Measurements from ENCODE around the gene C6orf52.

C6orf52 gene

DNA sequence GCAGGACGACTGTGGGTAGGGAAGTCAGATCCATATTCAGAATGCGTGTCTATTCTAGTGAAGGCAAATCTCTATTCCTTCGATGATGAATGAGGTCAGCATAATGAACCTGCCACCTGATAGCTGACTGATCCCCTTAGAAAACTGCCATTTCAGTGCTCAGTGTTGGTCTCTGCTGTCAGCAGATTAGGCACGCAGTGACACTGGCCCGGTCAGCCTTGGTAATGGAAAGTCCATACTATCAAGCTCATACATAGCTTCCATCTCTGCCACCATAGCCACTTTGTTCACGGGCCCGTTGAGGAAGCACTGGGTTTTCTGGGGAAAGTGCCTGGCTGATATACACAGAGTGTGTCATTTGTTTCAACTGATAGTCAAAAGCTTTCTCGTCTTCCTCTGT is 54.0 kb downstream of the C6orf52 start:
- H3K4me3 ChIP-seq (ENCODE audit: low read depth, low read length): no peak overlapping the region
- DNase-seq (ENCODE audit: low read depth, low spot score): no peak
- ChIA-PET POLR2A (no interaction called here), CTCF (no interaction called here)
- TF ChIP-seq, protein P1, sequence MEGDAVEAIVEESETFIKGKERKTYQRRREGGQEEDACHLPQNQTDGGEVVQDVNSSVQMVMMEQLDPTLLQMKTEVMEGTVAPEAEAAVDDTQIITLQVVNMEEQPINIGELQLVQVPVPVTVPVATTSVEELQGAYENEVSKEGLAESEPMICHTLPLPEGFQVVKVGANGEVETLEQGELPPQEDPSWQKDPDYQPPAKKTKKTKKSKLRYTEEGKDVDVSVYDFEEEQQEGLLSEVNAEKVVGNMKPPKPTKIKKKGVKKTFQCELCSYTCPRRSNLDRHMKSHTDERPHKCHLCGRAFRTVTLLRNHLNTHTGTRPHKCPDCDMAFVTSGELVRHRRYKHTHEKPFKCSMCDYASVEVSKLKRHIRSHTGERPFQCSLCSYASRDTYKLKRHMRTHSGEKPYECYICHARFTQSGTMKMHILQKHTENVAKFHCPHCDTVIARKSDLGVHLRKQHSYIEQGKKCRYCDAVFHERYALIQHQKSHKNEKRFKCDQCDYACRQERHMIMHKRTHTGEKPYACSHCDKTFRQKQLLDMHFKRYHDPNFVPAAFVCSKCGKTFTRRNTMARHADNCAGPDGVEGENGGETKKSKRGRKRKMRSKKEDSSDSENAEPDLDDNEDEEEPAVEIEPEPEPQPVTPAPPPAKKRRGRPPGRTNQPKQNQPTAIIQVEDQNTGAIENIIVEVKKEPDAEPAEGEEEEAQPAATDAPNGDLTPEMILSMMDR (IDR thresholded peaks at IDR 0.05; ENCODE audit: insufficient read depth, low read length, missing control alignments): no peak

DNA sequence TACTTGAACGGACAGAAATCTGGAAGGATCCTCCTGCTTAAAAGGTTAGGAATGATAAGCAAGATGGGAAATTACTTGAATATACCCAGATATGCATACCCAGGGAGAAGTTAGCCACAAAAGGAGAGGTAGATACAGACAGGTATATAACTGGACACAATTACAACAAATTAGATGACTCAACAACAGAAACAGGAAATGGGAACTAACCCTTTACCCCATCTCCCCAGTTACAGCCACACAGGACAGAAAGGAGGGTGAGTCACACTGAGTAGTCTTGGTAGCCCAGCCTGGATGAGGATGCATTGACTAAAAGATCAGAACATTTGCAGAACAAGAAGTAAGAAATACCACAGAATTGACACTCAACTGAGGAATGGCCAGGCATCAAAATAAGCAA is 61.2 kb downstream of the C6orf52 start:
- H3K4me3 ChIP-seq (ENCODE audit: low read depth, low read length): no peak overlapping the region
- DNase-seq (ENCODE audit: low read depth, low spot score): peak; percentile 44
- CTCF ChIA-PET: no interaction called here
- POLR2A ChIA-PET: no interaction called here
- TF ChIP-seq, protein P1 (IDR thresholded peaks at IDR 0.05; ENCODE audit: insufficient read depth, low read length, missing control alignments): no peak

DNA sequence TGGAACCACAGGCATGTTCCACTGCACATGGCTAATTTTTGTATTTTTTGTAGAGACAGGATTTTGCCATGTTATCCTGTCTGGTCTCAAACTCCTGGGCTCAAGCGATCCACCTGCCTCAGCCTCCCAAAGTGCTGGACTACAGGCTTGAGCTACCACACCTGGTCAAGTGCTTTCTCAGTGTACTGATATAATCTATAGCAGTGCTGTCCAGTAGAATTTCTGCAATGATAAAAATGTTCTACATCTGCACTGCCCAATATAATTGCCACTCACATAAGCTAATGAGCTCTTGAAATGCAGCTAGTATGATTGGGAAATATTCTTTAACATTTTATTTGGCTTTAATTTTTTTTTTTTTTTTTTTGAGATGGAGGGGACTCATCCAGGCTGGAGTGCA is 64.2 kb downstream of the C6orf52 start:
- ChIA-PET POLR2A (no interaction called here), CTCF (no interaction called here)
- no peak for DNase-seq (ENCODE audit: low read depth, low spot score)
- TF ChIP-seq, protein P1 (IDR thresholded peaks at IDR 0.05; ENCODE audit: insufficient read depth, low read length, missing control alignments): no peak
- no peak overlapping the region for H3K4me3 ChIP-seq (ENCODE audit: low read depth, low read length)

DNA sequence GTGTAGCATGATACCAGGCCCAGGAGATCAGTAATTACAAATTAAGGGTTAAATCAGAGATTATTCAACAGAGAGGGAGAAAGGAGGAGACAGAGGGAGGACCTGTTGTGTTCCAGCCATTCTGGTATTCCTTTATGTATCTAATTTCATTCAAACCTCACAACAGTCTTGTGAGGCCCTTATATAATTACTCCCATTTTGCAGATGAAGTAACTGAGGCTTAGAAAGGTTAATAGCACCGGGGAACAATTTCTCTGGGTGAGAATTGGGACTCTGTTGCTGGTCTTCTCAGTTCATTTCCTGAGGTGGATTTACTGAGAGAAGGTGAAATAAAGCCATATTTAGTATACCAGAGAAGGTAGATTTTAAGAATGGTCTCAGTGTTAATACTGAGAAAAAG is 66.6 kb downstream of the C6orf52 start:
- TF ChIP-seq, protein P1 (IDR thresholded peaks at IDR 0.05; ENCODE audit: insufficient read depth, low read length, missing control alignments): no peak
- no peak overlapping the region for H3K4me3 ChIP-seq (ENCODE audit: low read depth, low read length)
- DNase-seq (ENCODE audit: low read depth, low spot score): no peak
- ChIA-PET POLR2A (no interaction called here), CTCF (no interaction called here)

DNA sequence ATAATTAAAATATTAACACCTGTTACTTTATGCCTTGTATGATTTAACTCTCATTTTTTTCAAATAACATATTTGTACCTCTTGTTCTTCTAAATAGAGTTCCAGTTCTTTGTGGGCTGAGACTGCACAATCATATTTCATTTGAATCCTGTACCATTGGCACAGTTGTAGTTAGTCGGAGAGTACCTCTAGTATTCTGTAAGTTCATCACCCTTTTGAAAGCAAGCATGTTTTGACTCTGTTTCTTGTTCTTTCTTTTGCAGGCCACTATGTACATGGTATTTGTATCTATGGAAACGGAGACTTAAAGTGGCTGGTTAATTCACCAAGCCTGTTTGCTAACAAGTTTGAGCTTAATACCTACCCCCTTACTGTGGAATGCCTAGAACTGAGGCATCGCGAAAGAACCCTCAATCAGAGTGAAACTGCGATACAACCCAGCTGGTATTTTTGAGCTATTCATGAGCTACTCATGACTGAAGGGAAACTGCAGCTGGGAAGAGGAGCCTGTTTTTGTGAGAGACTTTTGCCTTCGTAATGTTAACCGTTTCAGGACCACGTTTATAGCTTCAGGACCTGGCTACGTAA is 68.2 kb downstream of the C6orf52 start:
- CTCF ChIA-PET: no interaction called here
- TF ChIP-seq, protein P1 (IDR thresholded peaks at IDR 0.05; ENCODE audit: insufficient read depth, low read length, missing control alignments): no peak
- no peak for DNase-seq (ENCODE audit: low read depth, low spot score)
- POLR2A ChIA-PET: no interaction called here
- H3K4me3 ChIP-seq (ENCODE audit: low read depth, low read length): no peak overlapping the region

DNA sequence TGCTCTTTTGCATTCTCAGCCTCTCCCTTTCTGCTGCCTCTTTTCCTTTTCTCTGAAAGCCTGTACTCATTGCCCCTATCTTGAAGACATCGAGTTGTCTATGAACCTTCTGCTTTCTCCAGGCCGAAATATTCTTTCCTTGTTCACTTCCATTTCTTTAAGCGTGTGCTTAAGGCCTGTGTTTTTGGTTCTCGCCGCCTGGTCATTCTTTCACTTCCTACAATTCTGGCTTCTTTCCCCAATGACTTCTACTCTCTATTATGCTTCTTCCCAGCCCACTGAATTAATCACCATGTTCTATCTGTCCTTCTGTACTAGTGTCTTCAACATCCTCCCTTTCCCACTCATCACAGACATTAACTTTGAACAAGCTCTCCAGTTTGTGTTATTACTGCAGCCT is 69.6 kb downstream of the C6orf52 start:
- CTCF ChIA-PET: no interaction called here

More for the DNA sequence above, 69.6 kb downstream of the C6orf52 start:
- DNase-seq (ENCODE audit: low read depth, low spot score): no peak
- TF ChIP-seq, protein P1 (IDR thresholded peaks at IDR 0.05; ENCODE audit: insufficient read depth, low read length, missing control alignments): no peak
- H3K4me3 ChIP-seq (ENCODE audit: low read depth, low read length): no peak overlapping the region
- POLR2A ChIA-PET: no interaction called here
